Activated CD8-positive, alpha-beta memory T cell treated with anti-CD3 and anti-CD28 coated beads, Interleukin-2, amount 50 U/mL, for 48 hours (primary cell): ENCODE results near the gene RAB7B.

Experiments
- DNase-seq: peaks from one replicate; pipeline ENCODE4 v3.0.0-alpha.2; 2020

The RAB7B gene

GRCh38 chr1:205972491-205973168, 30.6 kb downstream of the RAB7B start:
- DNase-seq = no peak

DNA sequence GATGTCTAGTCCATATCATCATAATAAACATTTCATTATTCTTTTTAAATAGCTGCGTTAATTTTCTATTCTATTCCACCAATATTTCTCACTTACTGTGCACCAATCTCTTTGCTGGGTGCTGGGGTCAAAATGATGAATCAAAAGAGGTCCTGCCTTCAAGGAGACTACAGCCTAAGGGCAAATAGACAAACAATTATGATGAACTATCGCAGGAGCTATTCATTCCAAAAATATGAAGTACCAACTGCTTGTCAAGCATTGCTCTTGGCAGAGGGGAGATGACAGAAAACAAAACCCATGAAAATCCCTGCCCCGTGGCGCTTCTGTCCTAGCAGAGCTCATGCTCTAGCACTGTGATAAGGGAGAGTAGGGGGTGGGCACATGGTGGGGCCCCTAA, 31.1 kb downstream of the RAB7B start:
- DNase-seq = no peak

DNA sequence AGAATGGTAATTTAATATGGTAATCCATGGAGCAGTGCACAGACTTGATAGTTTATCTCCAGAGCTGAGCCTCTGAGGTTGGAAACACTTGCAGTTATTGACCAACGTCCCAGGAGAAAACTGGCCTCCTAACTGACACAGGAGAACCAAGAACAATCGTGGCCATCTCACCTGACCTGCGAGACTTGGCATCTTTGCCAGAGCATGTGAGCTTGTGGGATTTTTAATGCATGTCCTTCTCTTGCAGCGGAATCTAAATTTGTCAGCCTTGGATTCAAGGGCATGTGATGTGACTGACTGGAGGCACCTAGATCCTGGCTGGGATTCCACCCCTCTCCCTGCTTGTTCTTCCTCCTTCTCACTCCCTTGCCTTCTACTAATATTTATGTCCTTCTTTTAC, 32.1 kb downstream of the RAB7B start:
- no peak for DNase-seq

- no peak for DNase-seq
Measured at GRCh38 chr1:205970486-205970885, 32.7 kb downstream of the RAB7B start.

- no peak for DNase-seq
Measured at GRCh38 chr1:205969229-205969628, 34.0 kb downstream of the RAB7B start.

DNA sequence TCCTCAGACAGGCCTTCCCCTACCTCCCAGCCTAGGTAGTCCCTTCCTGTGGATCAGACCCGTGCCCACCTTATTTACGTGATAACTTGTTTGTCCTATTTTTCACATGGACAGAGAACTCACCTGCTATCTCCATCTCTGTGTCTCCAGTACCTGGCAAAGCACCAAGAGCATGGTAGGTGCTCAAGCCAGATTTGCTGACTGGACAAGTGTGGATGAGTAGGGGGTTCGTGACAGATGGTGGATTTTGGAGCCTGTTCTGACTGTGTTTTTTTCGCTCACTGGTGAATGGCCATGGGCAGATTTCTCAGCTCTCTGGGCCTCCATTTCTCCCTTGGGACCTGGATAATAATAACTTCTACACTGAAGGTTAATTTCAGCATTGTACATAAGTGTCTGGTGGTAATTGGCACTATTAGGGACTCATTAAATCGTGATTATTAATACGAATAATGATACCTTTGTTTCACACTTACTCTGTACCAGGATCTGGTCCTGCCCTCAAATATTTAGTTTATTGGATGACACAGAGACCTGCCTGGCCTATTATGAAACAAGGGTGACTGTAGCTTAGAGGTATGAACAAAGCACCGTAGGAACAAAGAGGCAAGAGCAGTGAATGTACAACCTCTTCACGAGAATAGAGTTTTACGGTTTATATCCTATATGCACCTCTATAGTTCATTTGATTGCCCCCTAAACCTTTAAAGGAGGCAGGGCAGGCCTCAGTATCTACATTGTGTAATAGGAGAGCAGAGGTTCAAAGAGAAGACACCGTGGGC, 35.5 kb downstream of the RAB7B start:
- DNase-seq = no peak

DNA sequence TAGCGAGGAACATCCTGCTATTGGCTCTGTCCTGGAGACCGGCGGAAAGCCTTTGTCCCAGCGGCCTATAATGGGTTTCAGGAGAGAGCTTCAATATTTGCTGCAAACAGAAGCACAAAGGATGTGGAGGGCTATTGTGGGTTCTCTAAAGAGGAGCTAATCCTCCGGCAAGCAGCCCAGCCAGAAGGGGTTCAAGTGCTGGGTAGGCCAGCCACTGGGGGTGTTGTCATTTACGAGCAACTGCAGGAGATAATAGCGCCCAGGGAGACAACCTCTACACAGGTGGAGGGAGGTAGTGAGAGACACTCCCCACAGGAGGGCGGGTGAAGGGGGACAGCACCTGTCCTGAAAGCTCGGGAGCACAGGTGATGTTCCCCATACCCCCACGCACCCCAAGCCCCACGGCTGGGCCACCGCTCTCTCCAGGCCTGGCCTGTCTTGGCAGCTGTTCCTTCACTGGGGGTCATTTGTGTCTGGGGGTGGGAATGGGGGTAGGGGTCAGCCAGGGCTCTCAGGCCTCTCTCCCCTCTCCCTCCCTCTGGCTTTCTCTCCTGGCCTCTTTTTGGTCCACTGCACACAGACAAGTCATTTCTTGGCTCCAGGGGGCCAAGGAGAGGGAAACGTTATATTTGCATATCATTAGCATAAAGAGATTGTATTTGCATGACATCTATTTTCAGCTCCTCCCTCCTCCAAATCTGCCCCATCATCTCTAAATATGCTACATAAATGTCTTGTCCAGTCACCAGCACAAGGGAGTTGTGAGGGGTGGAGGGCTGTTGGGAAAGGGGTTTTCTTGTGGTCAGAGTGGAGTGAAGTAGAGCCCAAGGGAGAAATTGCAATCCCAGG, 37.9 kb downstream of the RAB7B start:
- no peak for DNase-seq

DNA sequence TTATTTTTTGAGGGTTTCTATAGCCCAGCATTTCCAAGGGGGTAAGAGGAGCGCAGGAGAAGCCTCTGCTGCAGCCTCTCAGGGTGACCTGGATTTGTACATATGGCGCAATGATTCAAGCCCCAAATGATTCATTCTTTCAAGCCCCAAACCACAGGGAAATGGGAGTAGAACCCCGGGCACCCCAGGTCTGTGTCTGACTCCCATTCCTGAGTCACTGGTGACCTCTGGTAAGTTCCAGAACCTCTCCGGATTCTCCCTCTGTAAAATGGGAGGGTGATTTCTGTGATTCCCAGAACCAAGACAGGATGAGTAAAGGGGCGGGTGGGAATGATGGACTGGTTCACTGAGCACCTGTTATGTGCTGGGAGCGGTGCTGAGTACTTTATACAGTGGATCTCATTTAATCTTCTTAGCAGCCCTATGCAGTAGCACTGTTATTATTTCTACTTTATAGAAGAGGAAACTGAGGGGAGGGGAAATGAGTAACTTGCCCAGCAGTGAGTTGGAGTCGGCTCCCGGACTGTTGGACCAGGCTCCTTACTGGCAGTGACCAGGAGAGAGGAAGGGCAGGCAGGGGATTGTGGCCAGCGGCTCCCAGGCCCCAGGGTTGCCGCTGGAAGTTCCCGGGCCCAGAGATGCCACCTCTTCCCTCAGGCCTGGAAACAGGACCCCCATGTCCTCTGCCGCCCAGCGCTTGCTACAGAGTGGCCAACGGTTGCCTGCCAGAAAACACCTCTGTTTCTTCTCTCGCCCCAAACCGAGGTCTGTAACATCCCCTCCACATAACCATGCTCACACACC, 39.6 kb downstream of the RAB7B start:
- no peak for DNase-seq

- DNase-seq = no peak
Measured at GRCh38 chr1:205962821-205963221, 40.4 kb downstream of the RAB7B start.

- DNase-seq = no peak
Measured at GRCh38 chr1:205961991-205962820, 41.0 kb downstream of the RAB7B start.

DNA sequence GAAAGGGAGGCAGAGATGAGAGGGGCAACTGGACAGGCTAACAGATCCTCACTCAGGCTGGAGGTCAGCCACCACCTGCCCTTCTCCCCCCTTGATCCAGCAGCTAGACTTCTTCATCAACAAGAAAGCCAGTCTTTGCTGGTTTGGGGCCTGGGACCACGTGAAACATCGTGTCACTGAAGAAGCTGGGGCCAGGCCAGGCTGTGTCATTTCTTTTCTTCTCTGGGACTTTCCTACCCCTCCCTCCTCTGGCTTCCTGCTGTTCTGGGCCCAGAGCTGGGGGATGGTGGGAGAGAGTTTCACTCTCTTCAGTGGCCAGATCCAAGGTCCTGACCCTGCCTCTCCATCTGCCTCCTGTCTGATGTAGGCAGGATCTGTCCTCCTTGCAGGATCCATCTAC, 41.8 kb downstream of the RAB7B start:
- DNase-seq = no peak

GRCh38 chr1:205959789-205960188, 43.4 kb downstream of the RAB7B start:
- DNase-seq = no peak

DNA sequence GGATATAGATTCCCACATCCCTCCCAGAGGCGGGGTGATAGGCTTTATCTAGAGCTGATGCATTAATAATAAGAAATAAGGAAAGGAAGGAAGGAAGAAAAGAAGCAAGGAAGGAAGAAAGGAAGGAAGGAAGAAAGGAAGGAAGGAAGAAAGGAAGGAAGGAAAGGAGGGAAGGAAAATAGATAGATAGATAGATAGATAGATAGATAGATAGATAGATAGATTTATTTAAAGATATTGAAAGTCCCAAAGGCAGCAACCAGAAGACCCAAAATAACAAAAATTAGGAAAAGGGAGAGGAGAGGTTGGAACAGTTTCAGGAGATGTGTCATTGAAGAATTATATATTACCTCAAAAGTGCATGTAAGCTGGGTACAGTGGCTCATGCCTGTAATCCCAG, 47.7 kb downstream of the RAB7B start:
- DNase-seq = no peak

GRCh38 chr1:205954819-205955404, 48.3 kb downstream of the RAB7B start:
- no peak for DNase-seq

DNA sequence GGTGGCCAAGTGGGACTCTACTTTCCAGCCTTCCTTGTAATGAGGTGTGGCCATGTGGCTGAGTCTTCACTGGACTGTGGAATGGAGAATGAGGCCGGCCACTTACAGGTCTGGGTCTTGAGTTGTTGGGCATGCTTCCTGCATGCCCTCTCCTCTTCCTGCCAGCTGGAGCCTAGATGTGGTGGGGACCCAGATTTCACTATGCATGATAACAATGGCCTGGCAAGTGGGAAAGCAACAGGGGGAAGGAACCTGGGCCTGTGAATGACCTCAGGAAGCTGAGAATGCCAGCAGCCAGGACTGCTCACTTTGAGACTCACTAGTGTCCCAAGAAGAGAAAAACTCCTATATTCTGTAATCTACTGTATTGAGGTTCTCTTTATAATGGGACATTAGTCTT, 51.4 kb downstream of the RAB7B start:
- DNase-seq = no peak

GRCh38 chr1:205950826-205951549, 52.2 kb downstream of the RAB7B start:
- DNase-seq = no peak

- no peak for DNase-seq
Measured at GRCh38 chr1:205950280-205950679, 52.9 kb downstream of the RAB7B start.

- DNase-seq = no peak
Measured at GRCh38 chr1:205949753-205950152, 53.4 kb downstream of the RAB7B start.

DNA sequence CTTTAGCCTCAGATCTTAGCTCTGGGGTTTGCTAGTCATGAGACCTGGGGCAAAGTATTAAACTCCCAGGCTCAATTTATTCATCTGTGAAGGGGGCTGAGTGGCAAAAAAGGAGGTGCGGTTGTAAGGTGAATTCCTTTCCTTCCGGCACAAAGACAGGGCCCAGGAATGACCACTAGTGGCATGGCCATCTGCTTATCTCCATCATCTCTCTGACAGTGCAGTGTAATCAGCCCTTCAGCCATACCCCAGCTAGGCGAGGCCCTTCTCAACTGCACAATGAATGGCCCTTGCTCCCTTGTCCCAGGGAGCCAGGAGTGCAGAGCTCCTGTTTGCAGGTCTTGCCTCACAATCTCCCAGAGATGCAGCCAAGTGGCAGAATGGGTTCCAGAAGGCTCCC, 54.3 kb downstream of the RAB7B start:
- DNase-seq = no peak

DNA sequence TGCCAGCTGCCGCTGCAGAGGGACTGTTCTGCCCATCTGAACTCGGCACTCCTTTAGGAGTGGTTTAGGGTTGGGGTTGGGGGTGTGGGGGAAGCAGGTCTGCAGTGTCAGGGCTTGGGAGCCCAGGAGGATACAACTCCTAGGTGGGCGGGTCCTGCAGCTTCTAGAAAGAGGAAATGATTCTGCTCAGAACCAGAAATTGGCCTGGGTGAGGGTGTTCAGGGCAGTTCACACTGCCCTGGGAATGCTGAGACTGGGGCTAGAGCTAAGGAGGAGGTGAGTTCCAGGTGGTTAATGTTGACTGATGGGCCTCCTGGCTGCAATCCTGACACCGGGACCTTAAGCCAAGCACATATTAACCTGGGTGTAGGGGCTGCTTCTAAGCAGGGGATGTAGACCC, 55.2 kb downstream of the RAB7B start:
- DNase-seq = no peak

GRCh38 chr1:205947024-205947423, 56.2 kb downstream of the RAB7B start:
- DNase-seq = no peak
